ENCODE results near the gene HOXC12.

Gene HOXC12

GRCh38 chr12:53971129-53971528, 16.4 kb downstream of the HOXC12 start:
- no peak for TF ChIP-seq CTCF (IDR thresholded peaks at IDR 0.05; ENCODE audit: low read depth, low read length)
- no peak for DNase-seq (ENCODE audit: extremely low read depth, low read depth)

GRCh38 chr12:53971686-53972085, 17.0 kb downstream of the HOXC12 start:
- DNase-seq (ENCODE audit: extremely low read depth, low read depth) = no peak
- no peak for TF ChIP-seq CTCF (IDR thresholded peaks at IDR 0.05; ENCODE audit: low read depth, low read length)

- TF ChIP-seq CTCF (IDR thresholded peaks at IDR 0.05; ENCODE audit: low read depth, low read length) = no peak
- no peak for DNase-seq (ENCODE audit: extremely low read depth, low read depth)
Measured at GRCh38 chr12:53972152-53972702, 17.5 kb downstream of the HOXC12 start.

GRCh38 chr12:53972722-53973235, 18.1 kb downstream of the HOXC12 start, which contains the start of gene HOXC11:
HOXC11 (plus strand) TSS chr12:53973126; CDS start chr12:53973242, 116 bp downstream.
- DNase-seq (ENCODE audit: extremely low read depth, low read depth) = no peak
- no peak for TF ChIP-seq CTCF (IDR thresholded peaks at IDR 0.05; ENCODE audit: low read depth, low read length)

GRCh38 chr12:53973236-53974042, 18.7 kb downstream of the HOXC12 start:
- no peak for TF ChIP-seq CTCF (IDR thresholded peaks at IDR 0.05; ENCODE audit: low read depth, low read length)
- DNase-seq (ENCODE audit: extremely low read depth, low read depth) = no peak

GRCh38 chr12:53974084-53975063, 19.7 kb downstream of the HOXC12 start, which contains the start of gene HOTAIR:
HOTAIR (minus strand) TSS chr12:53974954.
- no peak for DNase-seq (ENCODE audit: extremely low read depth, low read depth)
- no peak for TF ChIP-seq CTCF (IDR thresholded peaks at IDR 0.05; ENCODE audit: low read depth, low read length)
